ENCODE data around the gene POLE.

GRCh38 chr12:132576701-132577100 lies 110.4 kb downstream of the POLE start:
- TF ChIP-seq, protein P1, sequence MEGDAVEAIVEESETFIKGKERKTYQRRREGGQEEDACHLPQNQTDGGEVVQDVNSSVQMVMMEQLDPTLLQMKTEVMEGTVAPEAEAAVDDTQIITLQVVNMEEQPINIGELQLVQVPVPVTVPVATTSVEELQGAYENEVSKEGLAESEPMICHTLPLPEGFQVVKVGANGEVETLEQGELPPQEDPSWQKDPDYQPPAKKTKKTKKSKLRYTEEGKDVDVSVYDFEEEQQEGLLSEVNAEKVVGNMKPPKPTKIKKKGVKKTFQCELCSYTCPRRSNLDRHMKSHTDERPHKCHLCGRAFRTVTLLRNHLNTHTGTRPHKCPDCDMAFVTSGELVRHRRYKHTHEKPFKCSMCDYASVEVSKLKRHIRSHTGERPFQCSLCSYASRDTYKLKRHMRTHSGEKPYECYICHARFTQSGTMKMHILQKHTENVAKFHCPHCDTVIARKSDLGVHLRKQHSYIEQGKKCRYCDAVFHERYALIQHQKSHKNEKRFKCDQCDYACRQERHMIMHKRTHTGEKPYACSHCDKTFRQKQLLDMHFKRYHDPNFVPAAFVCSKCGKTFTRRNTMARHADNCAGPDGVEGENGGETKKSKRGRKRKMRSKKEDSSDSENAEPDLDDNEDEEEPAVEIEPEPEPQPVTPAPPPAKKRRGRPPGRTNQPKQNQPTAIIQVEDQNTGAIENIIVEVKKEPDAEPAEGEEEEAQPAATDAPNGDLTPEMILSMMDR (conservative IDR thresholded peaks at IDR 0.05; ENCODE audit: low read length) = no peak
- TF ChIP-seq EZH2phosphoT487 (IDR thresholded peaks at IDR 0.05; ENCODE audit: borderline replicate concordance) = no peak
